Activated B cell treated with CpG ODN at 0.5 μM for 24 hours (primary cell): ENCODE results near the gene OR51A7. TPM values are rescaled to one million over a fixed set of nuclear protein-coding genes. Genes with fewer than 3 reads are reported as not detected.
A peak's percentile ranks its signal among the peaks of the same experiment; 100 is the strongest.
"Not testable (repeated sequence)": the region's sequence is repeated elsewhere in the genome, so short reads cannot be mapped to it uniquely, and the experiment has no call there.

Experiments
- ATAC-seq: fragments of 200-7000 bp; cut with Tn5 transposase; one replicate; pipeline ENCODE4 v1.10.0; 2021; ENCODE audit warnings: low read depth, mild to moderate bottlenecking, moderate library complexity
- CTCF ChIA-PET: fragments of 350-600 bp; sonication (Branson Sonifier 250); formaldehyde crosslinking; loops from one replicate; lab custom pipeline; 2021; ENCODE audit warnings: antibody characterized with exemption; lab: Charles Lee
- POLR2A ChIA-PET: fragments of 350-600 bp; sonication (Branson Sonifier 250); formaldehyde crosslinking; loops from one replicate; lab custom pipeline; 2021; ENCODE audit warnings: antibody characterized with exemption; lab: Charles Lee
- DNase-seq: peaks from one replicate; pipeline ENCODE4 v3.0.0; 2022
- H3K27ac Mint-ChIP-seq: one replicate; pipeline ENCODE4 v1.8.0; 2020; ENCODE audit warnings: mixed read lengths
- H3K27me3 Mint-ChIP-seq: one replicate; pipeline ENCODE4 v1.8.0; 2021; ENCODE audit warnings: mixed read lengths
- H3K36me3 Mint-ChIP-seq: one replicate; pipeline ENCODE4 v1.8.0; 2021; ENCODE audit warnings: low read depth, mixed read lengths
- H3K4me1 Mint-ChIP-seq: one replicate; pipeline ENCODE4 v1.8.0; 2021; ENCODE audit warnings: mixed read lengths
- H3K4me3 Mint-ChIP-seq: one replicate; pipeline ENCODE4 v1.8.0; 2020; ENCODE audit warnings: mild to moderate bottlenecking, mixed read lengths
- H3K9me3 Mint-ChIP-seq: one replicate; pipeline ENCODE4 v1.8.0; 2020; ENCODE audit warnings: mixed read lengths
- CTCF ChIP-seq: fragments of 200-600 bp; IDR thresholded peaks from one replicate; pipeline ENCODE4 v1.8.0; 2022; ENCODE audit warnings: antibody characterized with exemption, mild to moderate bottlenecking
- intact Hi-C: fragments of 100-400 bp; cut with micrococcal nuclease; formaldehyde crosslinking; loops from one replicate; pipeline ENCODE4 v1.15.1; 2024
- total RNA-seq: library from RNA; stranded (reverse); gene quantifications from 2 replicates; pipeline ENCODE4 v1.2.3, GENCODE V29; 2022

Gene OR51A7, protein sequence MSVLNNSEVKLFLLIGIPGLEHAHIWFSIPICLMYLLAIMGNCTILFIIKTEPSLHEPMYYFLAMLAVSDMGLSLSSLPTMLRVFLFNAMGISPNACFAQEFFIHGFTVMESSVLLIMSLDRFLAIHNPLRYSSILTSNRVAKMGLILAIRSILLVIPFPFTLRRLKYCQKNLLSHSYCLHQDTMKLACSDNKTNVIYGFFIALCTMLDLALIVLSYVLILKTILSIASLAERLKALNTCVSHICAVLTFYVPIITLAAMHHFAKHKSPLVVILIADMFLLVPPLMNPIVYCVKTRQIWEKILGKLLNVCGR
- total RNA-seq = not detected in 2 replicates

DNA sequence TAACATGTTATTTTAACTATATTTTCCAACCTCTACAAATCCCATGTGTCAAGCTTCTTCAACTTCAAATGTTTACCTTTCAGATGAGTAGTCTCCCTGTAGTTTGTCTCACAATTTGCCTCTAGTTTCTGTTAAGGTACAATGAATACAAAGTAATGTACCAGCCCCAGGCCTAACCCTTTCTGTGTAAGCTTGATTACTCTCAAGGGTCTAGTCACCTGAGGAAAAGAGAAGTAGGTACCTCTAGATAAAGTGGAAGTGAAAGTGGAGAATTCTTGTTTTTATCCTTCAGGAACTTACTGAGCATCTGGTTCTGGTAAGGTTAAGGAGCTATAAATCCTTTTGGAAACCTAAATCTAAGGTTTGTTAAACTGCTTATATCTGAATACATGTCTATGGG lies at the start of gene OR51A7:
OR51A7 (plus strand) TSS at position 300 of the 400 bp plus-strand sequence. CDS start 3,587 bp downstream, outside the sequence.
- no peaks in the 10 kb centered on the region for H3K36me3 Mint-ChIP-seq
- ATAC-seq (peak; percentile 28), DNase-seq (no peak)
- TF ChIP-seq CTCF = no peak
- ChIA-PET CTCF (no interaction called here), POLR2A (no interaction called here)
- H3K4me3 Mint-ChIP-seq = no peak within 1 kb of the TSS
- intact Hi-C loops = no loop called here
- H3K4me1 Mint-ChIP-seq = peaks cover 7% of the 10 kb centered on the region
- peaks cover 3% of the 10 kb centered on the region for H3K27me3 Mint-ChIP-seq
- no peaks in the 10 kb centered on the region for H3K9me3 Mint-ChIP-seq
- H3K27ac Mint-ChIP-seq = no peak within 1 kb of the TSS

DNA sequence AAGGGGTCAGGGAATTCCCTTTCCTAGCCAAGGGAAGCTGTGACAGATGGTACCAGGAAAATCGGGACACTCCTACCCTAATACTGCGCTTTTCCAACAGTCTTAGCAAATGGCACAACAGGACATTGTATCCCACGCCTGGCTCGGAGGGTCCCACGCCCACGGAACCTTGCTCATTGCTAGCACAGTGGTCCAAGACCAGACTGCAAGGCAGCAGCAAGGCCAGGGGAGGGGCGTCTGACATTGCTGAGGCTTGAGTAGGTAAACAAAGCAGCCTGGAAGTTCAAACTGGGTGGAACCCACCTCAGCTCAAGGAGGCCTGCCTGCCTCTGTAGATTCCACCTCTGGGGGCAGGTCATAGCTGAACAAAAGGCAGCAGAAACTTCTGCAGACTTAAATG lies 49.3 kb upstream of the OR51A7 start:
- ATAC-seq, DNase-seq, H3K36me3 Mint-ChIP-seq, intact Hi-C loops, H3K27me3 Mint-ChIP-seq, H3K4me1 Mint-ChIP-seq, H3K27ac Mint-ChIP-seq, H3K9me3 Mint-ChIP-seq, POLR2A ChIA-PET, H3K4me3 Mint-ChIP-seq, CTCF ChIA-PET: not testable (repeated sequence)

GRCh38 chr11:4862447-4863236 lies 40.9 kb upstream of the OR51A7 start:
- H3K4me1 Mint-ChIP-seq = no peaks in the 10 kb centered on the region
- POLR2A ChIA-PET = no interaction called here
- no peak overlapping the region for H3K27ac Mint-ChIP-seq
- H3K9me3 Mint-ChIP-seq = no peaks in the 10 kb centered on the region
- intact Hi-C loops = no loop called here
- CTCF ChIA-PET = no interaction called here
- ATAC-seq (no peak), DNase-seq (no peak)
- no peaks in the 10 kb centered on the region for H3K36me3 Mint-ChIP-seq
- H3K27me3 Mint-ChIP-seq = no peaks in the 10 kb centered on the region
- TF ChIP-seq CTCF = no peak
- H3K4me3 Mint-ChIP-seq = no peak overlapping the region

DNA sequence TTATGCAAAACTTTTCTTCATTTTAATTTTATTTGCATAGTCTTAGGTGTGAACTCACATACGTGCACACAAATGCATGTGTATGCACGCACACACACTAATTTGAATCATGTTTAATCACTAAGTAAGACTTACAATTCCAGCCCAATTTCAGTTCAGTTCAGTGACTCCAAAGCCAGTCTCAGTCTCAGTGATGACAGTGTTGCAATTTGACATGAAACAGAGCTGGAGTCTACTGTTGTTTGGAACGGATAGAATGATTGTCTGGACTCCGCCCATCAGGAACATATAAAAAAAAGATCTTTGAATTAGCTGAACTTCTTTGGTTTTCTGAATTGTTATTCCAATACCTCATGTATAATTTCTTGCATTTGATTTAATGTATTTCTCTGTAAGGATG lies 39.7 kb upstream of the OR51A7 start:
- Mint-ChIP-seq H3K4me1 (no peaks in the 10 kb centered on the region), H3K4me3 (no peak overlapping the region), H3K9me3 (no peaks in the 10 kb centered on the region), H3K27ac (no peak overlapping the region), H3K36me3 (no peaks in the 10 kb centered on the region), H3K27me3 (no peaks in the 10 kb centered on the region)
- TF ChIP-seq CTCF = no peak
- CTCF ChIA-PET = no interaction called here
- no peak for ATAC-seq
- intact Hi-C loops = no loop called here
- DNase-seq = no peak
- POLR2A ChIA-PET = no interaction called here

GRCh38 chr11:4865855-4866254 lies 37.7 kb upstream of the OR51A7 start:
- H3K9me3 Mint-ChIP-seq = no peaks in the 10 kb centered on the region
- POLR2A ChIA-PET = no interaction called here
- H3K27me3 Mint-ChIP-seq = no peaks in the 10 kb centered on the region

More at GRCh38 chr11:4865855-4866254, 37.7 kb upstream of the OR51A7 start:
- CTCF ChIA-PET = no interaction called here
- intact Hi-C loops = no loop called here
- TF ChIP-seq CTCF = no peak
- no peak overlapping the region for H3K4me3 Mint-ChIP-seq
- H3K36me3 Mint-ChIP-seq = no peaks in the 10 kb centered on the region
- no peak overlapping the region for H3K27ac Mint-ChIP-seq
- ATAC-seq (no peak), DNase-seq (no peak)
- H3K4me1 Mint-ChIP-seq = no peaks in the 10 kb centered on the region
